Measurements from ENCODE around the gene SORBS1. TPM values are rescaled to one million over a fixed set of nuclear protein-coding genes. Genes with fewer than 3 reads are reported as not detected.

Gene SORBS1
- total and polyA plus RNA-seq, 9 of the 15 experiments (the other 6 are each of a cell fraction or from before 2014, with no cell fraction given), result 2.0 to 13.3 (median 6.5) TPM

DNA sequence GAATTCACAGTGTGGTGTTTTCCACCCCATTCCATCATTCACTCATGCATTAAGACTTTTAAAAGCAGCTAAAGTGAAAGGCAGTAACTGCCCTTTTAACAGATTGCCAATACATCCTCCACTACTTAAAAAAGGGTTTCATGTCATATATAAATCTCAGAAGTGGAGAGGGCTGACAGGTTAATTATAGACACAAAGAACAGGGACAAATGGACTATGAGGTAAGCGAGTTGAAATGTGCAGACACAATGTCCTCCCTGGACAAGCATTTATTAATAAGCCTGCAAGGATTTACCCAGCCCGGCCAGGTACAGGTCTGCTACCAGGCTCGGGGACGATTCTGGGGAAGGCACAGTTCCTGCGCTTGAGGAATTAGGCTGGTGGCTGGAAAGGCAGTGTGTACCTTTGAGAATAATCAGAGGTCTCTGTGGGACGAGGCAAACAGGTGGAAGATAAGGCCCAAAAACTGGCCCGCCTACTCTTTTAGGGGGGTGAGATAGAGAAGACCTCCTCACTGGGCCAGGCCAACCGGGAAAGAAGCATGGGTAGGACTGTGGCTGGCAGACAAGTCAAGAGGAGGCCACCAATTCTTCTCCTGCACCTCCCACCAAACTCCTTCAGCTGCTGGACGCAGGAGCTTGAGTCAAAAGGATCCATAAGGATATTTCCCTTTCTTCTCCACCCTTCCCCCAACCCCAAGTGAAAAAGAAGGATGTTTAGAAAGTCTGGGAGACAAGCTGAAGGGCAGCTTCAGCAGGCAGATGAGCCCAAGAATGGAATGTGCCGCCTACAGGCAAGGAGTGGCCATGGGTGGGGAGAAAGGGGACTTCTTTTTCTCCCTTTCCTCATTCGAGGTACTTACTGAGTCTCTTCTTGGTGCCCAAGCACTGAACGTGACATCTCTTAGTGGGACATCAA is 271.9 kb downstream of the SORBS1 start (continued):
- TF ChIP-seq, protein P1, sequence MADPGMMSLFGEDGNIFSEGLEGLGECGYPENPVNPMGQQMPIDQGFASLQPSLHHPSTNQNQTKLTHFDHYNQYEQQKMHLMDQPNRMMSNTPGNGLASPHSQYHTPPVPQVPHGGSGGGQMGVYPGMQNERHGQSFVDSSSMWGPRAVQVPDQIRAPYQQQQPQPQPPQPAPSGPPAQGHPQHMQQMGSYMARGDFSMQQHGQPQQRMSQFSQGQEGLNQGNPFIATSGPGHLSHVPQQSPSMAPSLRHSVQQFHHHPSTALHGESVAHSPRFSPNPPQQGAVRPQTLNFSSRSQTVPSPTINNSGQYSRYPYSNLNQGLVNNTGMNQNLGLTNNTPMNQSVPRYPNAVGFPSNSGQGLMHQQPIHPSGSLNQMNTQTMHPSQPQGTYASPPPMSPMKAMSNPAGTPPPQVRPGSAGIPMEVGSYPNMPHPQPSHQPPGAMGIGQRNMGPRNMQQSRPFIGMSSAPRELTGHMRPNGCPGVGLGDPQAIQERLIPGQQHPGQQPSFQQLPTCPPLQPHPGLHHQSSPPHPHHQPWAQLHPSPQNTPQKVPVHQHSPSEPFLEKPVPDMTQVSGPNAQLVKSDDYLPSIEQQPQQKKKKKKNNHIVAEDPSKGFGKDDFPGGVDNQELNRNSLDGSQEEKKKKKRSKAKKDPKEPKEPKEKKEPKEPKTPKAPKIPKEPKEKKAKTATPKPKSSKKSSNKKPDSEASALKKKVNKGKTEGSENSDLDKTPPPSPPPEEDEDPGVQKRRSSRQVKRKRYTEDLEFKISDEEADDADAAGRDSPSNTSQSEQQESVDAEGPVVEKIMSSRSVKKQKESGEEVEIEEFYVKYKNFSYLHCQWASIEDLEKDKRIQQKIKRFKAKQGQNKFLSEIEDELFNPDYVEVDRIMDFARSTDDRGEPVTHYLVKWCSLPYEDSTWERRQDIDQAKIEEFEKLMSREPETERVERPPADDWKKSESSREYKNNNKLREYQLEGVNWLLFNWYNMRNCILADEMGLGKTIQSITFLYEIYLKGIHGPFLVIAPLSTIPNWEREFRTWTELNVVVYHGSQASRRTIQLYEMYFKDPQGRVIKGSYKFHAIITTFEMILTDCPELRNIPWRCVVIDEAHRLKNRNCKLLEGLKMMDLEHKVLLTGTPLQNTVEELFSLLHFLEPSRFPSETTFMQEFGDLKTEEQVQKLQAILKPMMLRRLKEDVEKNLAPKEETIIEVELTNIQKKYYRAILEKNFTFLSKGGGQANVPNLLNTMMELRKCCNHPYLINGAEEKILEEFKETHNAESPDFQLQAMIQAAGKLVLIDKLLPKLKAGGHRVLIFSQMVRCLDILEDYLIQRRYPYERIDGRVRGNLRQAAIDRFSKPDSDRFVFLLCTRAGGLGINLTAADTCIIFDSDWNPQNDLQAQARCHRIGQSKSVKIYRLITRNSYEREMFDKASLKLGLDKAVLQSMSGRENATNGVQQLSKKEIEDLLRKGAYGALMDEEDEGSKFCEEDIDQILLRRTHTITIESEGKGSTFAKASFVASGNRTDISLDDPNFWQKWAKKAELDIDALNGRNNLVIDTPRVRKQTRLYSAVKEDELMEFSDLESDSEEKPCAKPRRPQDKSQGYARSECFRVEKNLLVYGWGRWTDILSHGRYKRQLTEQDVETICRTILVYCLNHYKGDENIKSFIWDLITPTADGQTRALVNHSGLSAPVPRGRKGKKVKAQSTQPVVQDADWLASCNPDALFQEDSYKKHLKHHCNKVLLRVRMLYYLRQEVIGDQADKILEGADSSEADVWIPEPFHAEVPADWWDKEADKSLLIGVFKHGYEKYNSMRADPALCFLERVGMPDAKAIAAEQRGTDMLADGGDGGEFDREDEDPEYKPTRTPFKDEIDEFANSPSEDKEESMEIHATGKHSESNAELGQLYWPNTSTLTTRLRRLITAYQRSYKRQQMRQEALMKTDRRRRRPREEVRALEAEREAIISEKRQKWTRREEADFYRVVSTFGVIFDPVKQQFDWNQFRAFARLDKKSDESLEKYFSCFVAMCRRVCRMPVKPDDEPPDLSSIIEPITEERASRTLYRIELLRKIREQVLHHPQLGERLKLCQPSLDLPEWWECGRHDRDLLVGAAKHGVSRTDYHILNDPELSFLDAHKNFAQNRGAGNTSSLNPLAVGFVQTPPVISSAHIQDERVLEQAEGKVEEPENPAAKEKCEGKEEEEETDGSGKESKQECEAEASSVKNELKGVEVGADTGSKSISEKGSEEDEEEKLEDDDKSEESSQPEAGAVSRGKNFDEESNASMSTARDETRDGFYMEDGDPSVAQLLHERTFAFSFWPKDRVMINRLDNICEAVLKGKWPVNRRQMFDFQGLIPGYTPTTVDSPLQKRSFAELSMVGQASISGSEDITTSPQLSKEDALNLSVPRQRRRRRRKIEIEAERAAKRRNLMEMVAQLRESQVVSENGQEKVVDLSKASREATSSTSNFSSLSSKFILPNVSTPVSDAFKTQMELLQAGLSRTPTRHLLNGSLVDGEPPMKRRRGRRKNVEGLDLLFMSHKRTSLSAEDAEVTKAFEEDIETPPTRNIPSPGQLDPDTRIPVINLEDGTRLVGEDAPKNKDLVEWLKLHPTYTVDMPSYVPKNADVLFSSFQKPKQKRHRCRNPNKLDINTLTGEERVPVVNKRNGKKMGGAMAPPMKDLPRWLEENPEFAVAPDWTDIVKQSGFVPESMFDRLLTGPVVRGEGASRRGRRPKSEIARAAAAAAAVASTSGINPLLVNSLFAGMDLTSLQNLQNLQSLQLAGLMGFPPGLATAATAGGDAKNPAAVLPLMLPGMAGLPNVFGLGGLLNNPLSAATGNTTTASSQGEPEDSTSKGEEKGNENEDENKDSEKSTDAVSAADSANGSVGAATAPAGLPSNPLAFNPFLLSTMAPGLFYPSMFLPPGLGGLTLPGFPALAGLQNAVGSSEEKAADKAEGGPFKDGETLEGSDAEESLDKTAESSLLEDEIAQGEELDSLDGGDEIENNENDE (IDR thresholded peaks at IDR 0.05; ENCODE audit: low read depth, low read length), result no peak
- TF ChIP-seq RFX7 (CRISPR knock-in tag; IDR thresholded peaks at IDR 0.05), result no peak
- TF ChIP-seq, protein P2, sequence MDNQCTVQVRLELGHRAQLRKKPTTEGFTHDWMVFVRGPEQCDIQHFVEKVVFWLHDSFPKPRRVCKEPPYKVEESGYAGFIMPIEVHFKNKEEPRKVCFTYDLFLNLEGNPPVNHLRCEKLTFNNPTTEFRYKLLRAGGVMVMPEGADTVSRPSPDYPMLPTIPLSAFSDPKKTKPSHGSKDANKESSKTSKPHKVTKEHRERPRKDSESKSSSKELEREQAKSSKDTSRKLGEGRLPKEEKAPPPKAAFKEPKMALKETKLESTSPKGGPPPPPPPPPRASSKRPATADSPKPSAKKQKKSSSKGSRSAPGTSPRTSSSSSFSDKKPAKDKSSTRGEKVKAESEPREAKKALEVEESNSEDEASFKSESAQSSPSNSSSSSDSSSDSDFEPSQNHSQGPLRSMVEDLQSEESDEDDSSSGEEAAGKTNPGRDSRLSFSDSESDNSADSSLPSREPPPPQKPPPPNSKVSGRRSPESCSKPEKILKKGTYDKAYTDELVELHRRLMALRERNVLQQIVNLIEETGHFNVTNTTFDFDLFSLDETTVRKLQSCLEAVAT (IDR thresholded peaks at IDR 0.05), result no peak
- TF ChIP-seq ASH1L (IDR thresholded peaks at IDR 0.05; ENCODE audit: borderline replicate concordance, low read depth, partially characterized antibody), result no peak
- 0 out of 2 replicates have a peak, but pooled peaks have one; percentile 29 for TF ChIP-seq ELF2 (CRISPR knock-in tag; IDR thresholded peaks at IDR 0.05)
- TF ChIP-seq, protein P3, sequence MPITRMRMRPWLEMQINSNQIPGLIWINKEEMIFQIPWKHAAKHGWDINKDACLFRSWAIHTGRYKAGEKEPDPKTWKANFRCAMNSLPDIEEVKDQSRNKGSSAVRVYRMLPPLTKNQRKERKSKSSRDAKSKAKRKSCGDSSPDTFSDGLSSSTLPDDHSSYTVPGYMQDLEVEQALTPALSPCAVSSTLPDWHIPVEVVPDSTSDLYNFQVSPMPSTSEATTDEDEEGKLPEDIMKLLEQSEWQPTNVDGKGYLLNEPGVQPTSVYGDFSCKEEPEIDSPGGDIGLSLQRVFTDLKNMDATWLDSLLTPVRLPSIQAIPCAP (CRISPR knock-in tag; IDR thresholded peaks at IDR 0.05; ENCODE audit: borderline replicate concordance), result no peak
- no peak for TF ChIP-seq HCFC1 (IDR thresholded peaks at IDR 0.05; ENCODE audit: low read depth, low read length)
- TF ChIP-seq SMAD1 (IDR thresholded peaks at IDR 0.05; ENCODE audit: low read depth, low read length, partially characterized antibody), result no peak
- TF ChIP-seq STAT5B (CRISPR knock-in tag; IDR thresholded peaks at IDR 0.05), result no peak
- no peak for TF ChIP-seq ZNF24 (IDR thresholded peaks at IDR 0.05)
- no peak for TF ChIP-seq ZNF165 (CRISPR knock-in tag; IDR thresholded peaks at IDR 0.05; ENCODE audit: borderline replicate concordance)
